Cardiac fibroblast (primary cell): Measurements from ENCODE around the gene XIRP1.

Source experiments
- DNase-seq, 2 donors: peaks; one replicate each; pipeline versions ENCODE4 v3.0.0 to v3.0.0-alpha.2; 2010; ENCODE audit warnings: low read depth in 2 of 2
- H3K4me3 ChIP-seq, 2 donors: replicated peaks in 1 of 2; 1 replicate in 1 of 2; 2 replicates in 1 of 2; pipeline ENCODE4 v1.5.1; 2011; ENCODE audit warnings: low read depth in 2 of 2, low read length in 2 of 2, mild to moderate bottlenecking in 2 of 2, moderate library complexity in 1 of 2
- CTCF ChIP-seq: IDR thresholded peaks from one replicate; pipeline ENCODE4 v1.5.1; 2011; ENCODE audit warnings: low read depth, mild to moderate bottlenecking, low read length, inconsistent platforms

XIRP1 gene

GRCh38 chr3:39219702-39220101 lies 27.3 kb upstream of the XIRP1 start:
- no peak for TF ChIP-seq CTCF
- no peak overlapping the region for H3K4me3 ChIP-seq
- no peak for DNase-seq

GRCh38 chr3:39216176-39216790 lies 23.9 kb upstream of the XIRP1 start:
- DNase-seq: no peak
- TF ChIP-seq CTCF: no peak
- H3K4me3 ChIP-seq: no peak overlapping the region

- H3K4me3 ChIP-seq: no peak overlapping the region
- DNase-seq: no peak
- no peak for TF ChIP-seq CTCF
These were observed 21.2 kb upstream of the XIRP1 start for GRCh38 chr3:39213613-39214012.

- no peak for DNase-seq
- no peak for TF ChIP-seq CTCF
- no peak overlapping the region for H3K4me3 ChIP-seq
These were observed 20.3 kb upstream of the XIRP1 start for GRCh38 chr3:39212665-39213064.

- no peak for DNase-seq
- no peak overlapping the region for H3K4me3 ChIP-seq
- TF ChIP-seq CTCF: no peak
These were observed 19.1 kb upstream of the XIRP1 start for GRCh38 chr3:39211332-39212130.

GRCh38 chr3:39210078-39210477 lies 17.7 kb upstream of the XIRP1 start:
- no peak for TF ChIP-seq CTCF
- no peak for DNase-seq
- H3K4me3 ChIP-seq: no peak overlapping the region
